Measurements from ENCODE around the gene KRTAP8-1.
A peak's percentile ranks its signal among the peaks of the same experiment; 100 is the strongest.

Gene KRTAP8-1

DNA sequence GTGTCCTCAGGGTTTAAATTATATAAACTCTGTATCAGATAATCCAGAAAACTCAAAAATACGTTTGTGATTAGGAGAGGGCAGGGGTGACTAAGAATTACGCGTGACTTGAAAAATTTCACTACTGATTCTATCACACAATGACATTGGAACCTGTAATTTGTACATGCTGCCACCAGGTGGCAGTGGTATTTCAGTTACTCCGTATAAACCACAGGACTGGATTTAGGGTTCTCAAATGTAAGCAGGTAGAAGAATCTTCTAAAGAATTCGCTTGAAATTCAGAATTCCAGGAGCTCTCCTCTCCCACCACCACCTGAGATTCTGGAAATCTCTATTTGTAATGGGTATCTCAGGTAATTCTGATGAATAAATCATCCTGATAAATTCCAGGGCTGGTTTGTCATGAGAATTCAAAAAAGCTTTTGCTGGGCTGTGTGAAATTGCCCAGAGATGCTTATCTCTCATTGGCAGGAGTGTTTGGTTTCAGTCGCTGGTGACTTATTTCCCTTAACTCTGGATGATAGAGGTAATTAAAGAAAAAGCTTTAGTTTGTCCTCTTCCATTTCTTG is 18.2 kb upstream of the KRTAP8-1 start:
- peaks cover 71% of the 10 kb centered on the region for H3K27me3 ChIP-seq (ENCODE audit: insufficient read depth, low read depth, severe bottlenecking)
- TF ChIP-seq, protein P1, sequence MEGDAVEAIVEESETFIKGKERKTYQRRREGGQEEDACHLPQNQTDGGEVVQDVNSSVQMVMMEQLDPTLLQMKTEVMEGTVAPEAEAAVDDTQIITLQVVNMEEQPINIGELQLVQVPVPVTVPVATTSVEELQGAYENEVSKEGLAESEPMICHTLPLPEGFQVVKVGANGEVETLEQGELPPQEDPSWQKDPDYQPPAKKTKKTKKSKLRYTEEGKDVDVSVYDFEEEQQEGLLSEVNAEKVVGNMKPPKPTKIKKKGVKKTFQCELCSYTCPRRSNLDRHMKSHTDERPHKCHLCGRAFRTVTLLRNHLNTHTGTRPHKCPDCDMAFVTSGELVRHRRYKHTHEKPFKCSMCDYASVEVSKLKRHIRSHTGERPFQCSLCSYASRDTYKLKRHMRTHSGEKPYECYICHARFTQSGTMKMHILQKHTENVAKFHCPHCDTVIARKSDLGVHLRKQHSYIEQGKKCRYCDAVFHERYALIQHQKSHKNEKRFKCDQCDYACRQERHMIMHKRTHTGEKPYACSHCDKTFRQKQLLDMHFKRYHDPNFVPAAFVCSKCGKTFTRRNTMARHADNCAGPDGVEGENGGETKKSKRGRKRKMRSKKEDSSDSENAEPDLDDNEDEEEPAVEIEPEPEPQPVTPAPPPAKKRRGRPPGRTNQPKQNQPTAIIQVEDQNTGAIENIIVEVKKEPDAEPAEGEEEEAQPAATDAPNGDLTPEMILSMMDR (IDR thresholded peaks at IDR 0.05; ENCODE audit: low read depth, low read length): peak; percentile 51
- no peak overlapping the region for H3K27ac ChIP-seq
- H3K36me3 ChIP-seq: no peaks in the 10 kb centered on the region
- no peak overlapping the region for H3K4me3 ChIP-seq (ENCODE audit: low read depth, low read length)
- DNase-seq: peak; percentile 30
- H3K9me3 ChIP-seq (ENCODE audit: severe bottlenecking): peaks cover 21% of the 10 kb centered on the region

DNA sequence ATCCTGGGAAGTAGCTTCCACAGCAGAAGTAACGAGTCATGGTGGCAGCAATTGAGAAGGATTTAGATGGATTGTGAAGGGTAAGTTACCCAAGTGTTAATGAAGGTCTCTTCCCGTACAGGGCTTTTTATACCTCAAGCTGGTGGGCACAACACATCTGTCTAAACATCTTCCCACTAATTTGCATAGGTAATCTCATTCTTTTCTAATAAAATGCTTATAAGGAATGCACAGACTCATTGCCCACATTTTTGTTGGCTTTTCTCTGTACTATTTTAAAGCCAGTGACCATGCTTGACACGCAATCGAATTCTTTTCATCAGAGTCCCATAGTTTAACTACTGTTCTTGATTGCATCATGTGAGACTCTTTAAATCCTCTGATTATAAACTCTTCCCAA is 16.6 kb upstream of the KRTAP8-1 start, which contains the start of gene KRTAP7-1:
Gene KRTAP7-1 (minus strand): TSS at position 101 of the 400 bp plus-strand sequence. CDS start 61 bp downstream, at position 40.
- DNase-seq: no peak
- Histone ChIP-seq H3K27ac (no peak within 1 kb of the TSS), H3K9me3 (ENCODE audit: severe bottlenecking) (peaks cover 20% of the 10 kb centered on the region), H3K36me3 (no peaks in the 10 kb centered on the region), H3K27me3 (ENCODE audit: insufficient read depth, low read depth, severe bottlenecking) (peaks cover 68% of the 10 kb centered on the region), H3K4me3 (ENCODE audit: low read depth, low read length) (no peak within 1 kb of the TSS)
- TF ChIP-seq, protein P1 (IDR thresholded peaks at IDR 0.05; ENCODE audit: low read depth, low read length): no peak

DNA sequence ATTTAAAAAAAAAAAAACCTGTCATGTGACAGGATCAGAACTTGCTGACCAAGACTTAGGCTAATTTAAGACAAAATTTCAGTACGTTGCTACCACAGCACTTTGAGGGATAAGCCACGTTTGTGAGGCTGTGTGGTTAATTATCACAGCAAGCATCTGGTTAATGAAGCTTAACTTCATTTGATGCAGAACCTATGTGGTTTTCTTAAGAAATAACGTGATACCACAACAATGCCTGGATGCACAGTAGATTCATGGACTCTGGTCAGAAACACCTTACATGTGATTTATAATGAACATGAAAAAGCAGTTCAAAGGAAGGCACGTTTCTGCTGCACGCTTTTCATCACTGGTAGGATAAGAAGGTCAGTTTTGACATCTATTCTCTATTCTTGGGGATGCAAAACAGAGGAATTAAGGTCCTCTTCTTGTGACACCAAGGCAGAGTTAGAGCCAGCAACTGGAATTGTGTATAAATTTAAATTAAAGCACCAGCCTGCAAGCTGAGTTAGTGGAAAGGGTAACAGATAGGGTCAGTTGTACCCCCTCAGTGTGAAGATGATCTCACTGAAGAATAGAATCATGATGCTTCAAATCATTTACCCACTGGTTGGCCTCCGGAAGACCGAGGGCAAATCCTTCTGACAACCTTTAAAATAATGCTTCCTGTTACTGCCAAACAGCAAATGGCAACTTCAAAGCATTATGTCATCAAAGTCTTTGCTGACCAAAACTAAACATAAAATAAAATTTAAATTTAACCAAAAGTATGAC is 6.0 kb upstream of the KRTAP8-1 start:
- Histone ChIP-seq H3K36me3 (no peaks in the 10 kb centered on the region), H3K27ac (no peak overlapping the region), H3K27me3 (ENCODE audit: insufficient read depth, low read depth, severe bottlenecking) (peaks cover 87% of the 10 kb centered on the region), H3K9me3 (ENCODE audit: severe bottlenecking) (no peaks in the 10 kb centered on the region), H3K4me3 (ENCODE audit: low read depth, low read length) (no peak overlapping the region)
- TF ChIP-seq, protein P1 (IDR thresholded peaks at IDR 0.05; ENCODE audit: low read depth, low read length): no peak
- DNase-seq: no peak

DNA sequence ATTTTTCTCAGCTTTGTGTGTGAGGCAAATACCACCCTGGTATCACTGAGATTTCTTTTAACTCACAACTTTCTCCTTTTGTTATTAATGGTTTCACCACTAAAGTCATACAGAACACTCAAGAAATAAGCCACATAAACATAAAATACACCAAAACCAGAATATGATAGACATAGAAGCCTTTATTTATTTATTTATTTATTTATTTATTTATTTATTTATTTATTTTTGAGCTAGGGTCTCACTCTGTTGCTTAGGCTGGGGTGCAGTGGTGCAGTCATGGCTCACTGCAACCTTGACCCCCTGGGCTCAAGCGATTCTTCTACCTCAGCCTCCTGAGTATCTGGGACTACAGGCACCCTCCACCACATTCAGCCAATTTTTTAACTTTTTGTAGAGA is 12.5 kb downstream of the KRTAP8-1 start:
- Histone ChIP-seq H3K27me3 (ENCODE audit: insufficient read depth, low read depth, severe bottlenecking) (peaks cover 74% of the 10 kb centered on the region), H3K27ac (no peak overlapping the region), H3K36me3 (no peaks in the 10 kb centered on the region), H3K4me3 (ENCODE audit: low read depth, low read length) (no peak overlapping the region), H3K9me3 (ENCODE audit: severe bottlenecking) (peaks cover 2% of the 10 kb centered on the region)
- no peak for DNase-seq
- TF ChIP-seq, protein P1 (IDR thresholded peaks at IDR 0.05; ENCODE audit: low read depth, low read length): no peak

DNA sequence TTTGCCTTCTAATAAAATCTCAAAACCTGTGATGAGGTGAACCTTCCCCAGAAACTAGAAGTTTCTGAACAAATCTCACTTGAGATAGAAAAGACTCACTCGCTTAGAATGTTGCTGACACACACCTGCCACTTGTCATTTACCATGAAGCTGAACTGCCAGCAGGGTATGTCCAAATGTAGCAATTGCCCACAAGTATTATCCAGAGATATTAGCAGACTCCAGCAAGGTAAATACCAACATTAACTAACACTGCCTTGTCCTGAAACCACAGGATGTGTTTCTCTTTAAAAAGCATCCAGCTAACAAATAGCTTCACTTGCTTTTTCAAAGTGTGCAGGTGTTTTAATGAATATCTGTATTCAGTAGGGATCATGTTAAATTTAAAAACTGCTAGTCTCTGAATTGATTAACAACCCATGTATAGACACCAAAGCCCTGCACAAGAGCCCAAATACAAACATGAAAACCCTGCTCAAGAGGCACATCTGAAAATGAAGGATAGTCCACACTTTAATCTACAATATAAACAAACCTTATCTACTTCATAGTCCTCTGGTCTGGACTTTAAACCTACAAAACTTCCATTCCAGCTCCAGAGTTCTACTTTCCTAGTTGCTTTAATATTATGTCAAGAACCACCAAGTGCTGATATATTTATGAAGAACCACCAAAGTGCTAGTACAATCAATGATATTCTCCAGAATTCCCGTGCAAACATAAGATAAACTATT is 19.3 kb downstream of the KRTAP8-1 start:
- Histone ChIP-seq H3K27me3 (ENCODE audit: insufficient read depth, low read depth, severe bottlenecking) (peaks cover 85% of the 10 kb centered on the region), H3K4me3 (ENCODE audit: low read depth, low read length) (no peak overlapping the region), H3K27ac (no peak overlapping the region), H3K36me3 (no peaks in the 10 kb centered on the region), H3K9me3 (ENCODE audit: severe bottlenecking) (no peaks in the 10 kb centered on the region)
- DNase-seq: no peak
- TF ChIP-seq, protein P1 (IDR thresholded peaks at IDR 0.05; ENCODE audit: low read depth, low read length): no peak
